H1 (cell line): ENCODE results near the gene MBD4. TPM values are rescaled to one million over a fixed set of nuclear protein-coding genes. Genes with fewer than 3 reads are reported as not detected.
"Not testable (repeated sequence)": the region's sequence is repeated elsewhere in the genome, so short reads cannot be mapped to it uniquely, and the experiment has no call there.

ENCODE experiments used
- CTCF ChIA-PET: fragments of 300-600 bp; sonication (Branson Sonifier 250); formaldehyde crosslinking; loops from one replicate; lab custom pipeline; 2021; ENCODE audit not compliant: partially characterized antibody; lab: Charles Lee
- POLR2A ChIA-PET: fragments of 300-600 bp; sonication (Branson Sonifier 250); formaldehyde crosslinking; loops from one replicate; lab custom pipeline; 2021; ENCODE audit warnings: inconsistent platforms; ENCODE audit not compliant: partially characterized antibody; lab: Charles Lee
- DNase-seq, 2 experiments: peaks; one replicate each; pipeline versions ENCODE4 v3.0.0 to v3.0.0-alpha.2; 2010 to 2022; ENCODE audit warnings: low spot score in 2 of 2, low read depth in 1 of 2, mixed read lengths in 1 of 2
- FAIRE-seq: peaks from 2 replicates; lab custom pipeline; 2011; peaks lifted over from hg19 to GRCh38; lab: Jason Lieb, UNC
- H2AFZ ChIP-seq: 2 replicates; pipeline ENCODE4 v1.8.1; 2012; ENCODE audit warnings: low read length, inconsistent platforms
- H2AK5ac ChIP-seq: 2 replicates; pipeline ENCODE4 v1.6.1; 2013; ENCODE audit warnings: low read depth, low read length
- H2BK120ac ChIP-seq: replicated peaks from 2 replicates; pipeline ENCODE3; 2013; ENCODE audit warnings: low read depth, low read length, inconsistent platforms
- H2BK12ac ChIP-seq: 2 replicates; pipeline ENCODE4 v1.6.1; 2013; ENCODE audit warnings: low read depth, low read length
- H2BK15ac ChIP-seq: 2 replicates; pipeline ENCODE4 v1.6.1; 2013; ENCODE audit warnings: low read length
- H2BK20ac ChIP-seq: 2 replicates; pipeline ENCODE4 v1.6.1; 2013; ENCODE audit warnings: low read length
- H2BK5ac ChIP-seq: 2 replicates; pipeline ENCODE4 v1.6.1; 2013; ENCODE audit warnings: low read depth, low read length
- H3K14ac ChIP-seq: 2 replicates; pipeline ENCODE4 v1.6.1; 2013; ENCODE audit warnings: inconsistent platforms; ENCODE audit not compliant: insufficient read length
- H3K18ac ChIP-seq: 2 replicates; pipeline ENCODE4 v1.6.1; 2013; ENCODE audit warnings: low read length; ENCODE audit errors: extremely low read depth
- H3K23ac ChIP-seq: 2 replicates; pipeline ENCODE4 v1.6.1; 2013; ENCODE audit warnings: inconsistent platforms; ENCODE audit not compliant: insufficient read length
- H3K23me2 ChIP-seq: 2 replicates; pipeline ENCODE4 v1.6.1; 2013; ENCODE audit warnings: low read depth, low read length
- H3K27ac ChIP-seq: 2 replicates; pipeline ENCODE4 v1.6.1; 2011; ENCODE audit warnings: low read depth, low read length, inconsistent platforms
- H3K27me3 ChIP-seq, 4 experiments: replicated peaks in 1 of 4; 1 replicate in 1 of 4; 2 replicates in 3 of 4; pipeline versions ENCODE4 v1.6.1 to v1.8.1; 2011 to 2013; ENCODE audit warnings: low read length in 3 of 4, mild to moderate bottlenecking in 3 of 4, inconsistent platforms in 2 of 4, mixed read lengths in 2 of 4, moderate library complexity in 1 of 4; ENCODE audit not compliant: control insufficient read depth in 3 of 4, insufficient read depth in 3 of 4; ENCODE audit errors: extremely low read depth in 1 of 4
- H3K36me3 ChIP-seq, 4 experiments: 2 replicates each; pipeline versions ENCODE4 v1.6.1 to v1.8.1; 2011 to 2013; ENCODE audit warnings: mild to moderate bottlenecking in 4 of 4, low read length in 3 of 4, moderate library complexity in 2 of 4, control low read depth in 1 of 4, inconsistent platforms in 1 of 4; ENCODE audit not compliant: insufficient read depth in 4 of 4, control insufficient read depth in 2 of 4
- H3K4ac ChIP-seq: replicated peaks from 2 replicates; pipeline ENCODE3; 2013; ENCODE audit warnings: low read length, low read depth, mixed read lengths, inconsistent platforms; ENCODE audit not compliant: insufficient read length
- H3K4me1 ChIP-seq, 4 experiments: replicated peaks in 1 of 4; 1 replicate in 1 of 4; 2 replicates in 3 of 4; pipeline versions ENCODE4 v1.6.1 to v1.8.1; 2011 to 2013; ENCODE audit warnings: low read length in 3 of 4, inconsistent platforms in 2 of 4, mixed read lengths in 1 of 4; ENCODE audit not compliant: insufficient read depth in 4 of 4, control insufficient read depth in 3 of 4
- H3K4me2 ChIP-seq, 2 experiments: 2 replicates each; pipeline versions ENCODE4 v1.6.1 to v1.8.1; 2011 to 2013; ENCODE audit warnings: low read depth in 2 of 2, low read length in 2 of 2, control low read depth in 1 of 2, inconsistent platforms in 1 of 2, mild to moderate bottlenecking in 1 of 2; ENCODE audit not compliant: insufficient read depth in 1 of 2
- H3K4me3 ChIP-seq, 4 experiments: fragments of 200-600, 300-600 bp in 1 of 4; sonication (generic), shearing (Covaris generic), sonication (Bioruptor Twin) in 1 of 4; 2 replicates each; pipeline versions ENCODE4 v1.5.1 to v1.8.1; 2011 to 2016; ENCODE audit warnings: low read length in 4 of 4, low read depth in 3 of 4, control low read depth in 2 of 4, inconsistent platforms in 2 of 4, mild to moderate bottlenecking in 2 of 4, mixed read lengths in 1 of 4, moderate library complexity in 1 of 4; ENCODE audit not compliant: insufficient read depth in 2 of 4; ENCODE audit errors: extremely low read depth in 1 of 4
- H3K56ac ChIP-seq: replicated peaks from 2 replicates; pipeline ENCODE3; 2013; ENCODE audit warnings: low read depth, mild to moderate bottlenecking, mixed read lengths, low read length, inconsistent platforms; ENCODE audit not compliant: insufficient read length
- H3K79me1 ChIP-seq: 2 replicates; pipeline ENCODE4 v1.6.1; 2013; ENCODE audit warnings: low read depth, low read length, control low read depth
- H3K79me2 ChIP-seq, 2 experiments: 2 replicates each; pipeline versions ENCODE4 v1.6.1 to v1.8.1; 2012 to 2013; ENCODE audit warnings: low read length in 2 of 2, mild to moderate bottlenecking in 2 of 2, inconsistent platforms in 1 of 2; ENCODE audit not compliant: insufficient read depth in 2 of 2, control insufficient read depth in 1 of 2
- H3K9ac ChIP-seq, 4 experiments: replicated peaks in 1 of 4; 1 replicate in 1 of 4; 2 replicates in 3 of 4; pipeline versions ENCODE4 v1.6.1 to v1.8.1; 2011 to 2013; ENCODE audit warnings: low read depth in 3 of 4, low read length in 3 of 4, control low read depth in 2 of 4, mild to moderate bottlenecking in 2 of 4, moderate library complexity in 2 of 4, inconsistent platforms in 1 of 4; ENCODE audit errors: extremely low read depth in 1 of 4
- H3K9me3 ChIP-seq, 2 experiments: 2 replicates each; pipeline versions ENCODE4 v1.6.1 to v1.8.1; 2012 to 2013; ENCODE audit warnings: mild to moderate bottlenecking in 2 of 2, moderate library complexity in 2 of 2, control low read depth in 1 of 2, inconsistent platforms in 1 of 2, low read depth in 1 of 2, low read length in 1 of 2, mixed read lengths in 1 of 2; ENCODE audit not compliant: insufficient read depth in 2 of 2
- H4K20me1 ChIP-seq, 2 experiments: replicated peaks in 1 of 2; 2 replicates each; pipeline versions ENCODE3 to v1.8.1; 2011 to 2013; ENCODE audit warnings: inconsistent platforms in 2 of 2, low read length in 2 of 2, mild to moderate bottlenecking in 1 of 2; ENCODE audit not compliant: insufficient read depth in 2 of 2, control insufficient read depth in 1 of 2
- H4K5ac ChIP-seq: 2 replicates; pipeline ENCODE4 v1.6.1; 2013; ENCODE audit warnings: low read length, low read depth, mixed read lengths, inconsistent platforms; ENCODE audit not compliant: insufficient read length
- H4K8ac ChIP-seq: 2 replicates; pipeline ENCODE4 v1.8.0; 2013; ENCODE audit warnings: mild to moderate bottlenecking, moderate library complexity, low read length, inconsistent platforms; ENCODE audit not compliant: insufficient read depth; ENCODE audit errors: extremely low read depth
- H4K91ac ChIP-seq: replicated peaks from 2 replicates; pipeline ENCODE3; 2013; ENCODE audit warnings: low read length, mixed read lengths, inconsistent platforms; ENCODE audit not compliant: insufficient read length
- WGBS, 2 experiments: shearing (Covaris generic) in 1 of 2; methylation state at CpG; one replicate each; pipeline versions ENCODE4 v1.1.6 to v1.1.7; 2013 to 2015; ENCODE audit warnings: low lambda C conversion rate in 2 of 2, mixed read lengths in 2 of 2, inconsistent platforms in 1 of 2, low coverage in 1 of 2, missing lambda C conversion rate in 1 of 2; ENCODE audit not compliant: insufficient replicate concordance in 2 of 2, insufficient coverage in 1 of 2, insufficient read length in 1 of 2; ENCODE audit errors: extremely low coverage in 1 of 2, missing lambda C conversion rate in 1 of 2; 5-methylcytosine and 5-hydroxymethylcytosine counted together
- polyA plus RNA-seq, 7 experiments: library from polyadenylated mRNA; depleted of rRNA in 3 of 7; stranded (reverse) in 5 of 7; unstranded in 2 of 7; fragments of >200 nt in 5 of 7; fragments of 200-250 nt in 2 of 7; gene quantifications; 1 replicate in 5 of 7; 2 replicates in 1 of 7; 4 replicates in 1 of 7; pipeline versions ENCODE4 v1.2.1 to v1.2.3, GENCODE V29; 2011 to 2013; ENCODE audit warnings: missing spikeins in 2 of 7, mixed read lengths in 2 of 7
- total RNA-seq: library from RNA; stranded (reverse); fragmentation: NEBNext Ultra II Directional; extraction: Animal tissue kit (Norgen Biotek cat#: 25700); gene quantifications from 2 replicates; pipeline ENCODE4 v1.2.1, GENCODE V29; 2021

Gene MBD4
- total and polyA plus RNA-seq, 2 of the 8 experiments (the other 6 are each of a cell fraction or from before 2014, with no cell fraction given): 11.2 to 35.8 TPM

DNA sequence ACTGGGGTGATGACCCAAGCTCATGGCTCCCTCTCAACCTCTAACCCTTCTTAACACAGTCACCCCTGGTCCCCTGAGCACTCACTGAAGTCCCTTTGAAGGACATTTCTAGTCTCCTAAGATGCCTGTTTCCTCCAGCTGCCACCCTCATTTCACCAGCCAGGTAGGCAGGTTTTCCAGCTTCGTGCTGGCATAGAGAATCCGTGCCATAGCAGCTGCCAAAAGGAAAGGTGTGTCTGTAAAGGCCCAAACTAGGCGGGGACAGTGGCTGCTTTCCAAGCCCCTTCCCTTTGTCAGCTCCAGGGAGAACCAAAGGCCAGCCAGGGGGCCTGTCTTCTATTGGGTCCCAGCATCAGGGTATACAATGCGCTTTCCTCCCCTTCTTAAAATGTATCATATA lies 48.2 kb downstream of the MBD4 start:
- ChIA-PET CTCF (interaction anchor here (0.9 to 1.3 kb wide), 4 partner anchors 8 to 95 kb away, joined by 3 to 4 read pairs (median 3); no protein-coding TSS in a partner anchor), POLR2A (interaction anchor here (0.6 kb wide), 1 partner anchor 12 kb away, joined by 3 read pairs; no protein-coding TSS in a partner anchor)
- not testable (repeated sequence) for H2BK15ac ChIP-seq, H3K27ac ChIP-seq, H4K8ac ChIP-seq, H3K79me1 ChIP-seq, H3K18ac ChIP-seq, H3K9ac ChIP-seq, H3K4me2 ChIP-seq, H2BK5ac ChIP-seq, H2AK5ac ChIP-seq, H4K5ac ChIP-seq, H4K91ac ChIP-seq, H3K27me3 ChIP-seq, H2BK12ac ChIP-seq, H3K4me3 ChIP-seq, H3K14ac ChIP-seq, FAIRE-seq, DNase-seq, H2BK20ac ChIP-seq, H3K23ac ChIP-seq, H3K9me3 ChIP-seq, H3K4me1 ChIP-seq, H3K56ac ChIP-seq, H3K23me2 ChIP-seq, H3K4ac ChIP-seq, H2BK120ac ChIP-seq, H2AFZ ChIP-seq
- peaks cover 0 to 20% of the 10 kb centered on the region in 2 experiments; a peak in 3 of 4 replicates for H3K79me2 ChIP-seq
- WGBS, 2 experiments: 94% methylated on average over 4 of the region's 4 CpGs; no CpG with 5 or more reads in 1 of the 2 experiments
- H3K36me3 ChIP-seq: peaks cover 7 to 34% (median 24%) of the 10 kb centered on the region in 4 experiments; a peak in 6 of 8 replicates
- peaks cover 4 to 13% of the 10 kb centered on the region in 2 experiments for H4K20me1 ChIP-seq
